ENCODE data around the gene XRCC4.
"Not testable (repeated sequence)": the region's sequence is repeated elsewhere in the genome, so short reads cannot be mapped to it uniquely, and the experiment has no call there.

XRCC4 gene

GRCh38 chr5:83048277-83048676, 29.1 kb upstream of the XRCC4 start:
- Histone ChIP-seq H3K4me1 (ENCODE audit: control insufficient read depth, insufficient read depth, low read length) (no peaks in the 10 kb centered on the region), H3K36me3 (ENCODE audit: control insufficient read depth, insufficient read depth, low read length) (peaks cover 17% of the 10 kb centered on the region), H3K9me3 (ENCODE audit: control insufficient read depth, insufficient read depth, low read length) (no peaks in the 10 kb centered on the region), H3K4me3 (ENCODE audit: low read depth, low read length) (no peak overlapping the region), H3K27me3 (ENCODE audit: control insufficient read depth, insufficient read depth, low read length) (no peaks in the 10 kb centered on the region), H3K27ac (ENCODE audit: low read depth, low read length) (no peak overlapping the region), H3K9ac (ENCODE audit: low read depth, low read length) (no peak overlapping the region)

GRCh38 chr5:83048811-83049210, 28.5 kb upstream of the XRCC4 start:
- Histone ChIP-seq H3K9me3 (ENCODE audit: control insufficient read depth, insufficient read depth, low read length) (no peaks in the 10 kb centered on the region), H3K4me3 (ENCODE audit: low read depth, low read length) (no peak overlapping the region), H3K27ac (ENCODE audit: low read depth, low read length) (no peak overlapping the region), H3K9ac (ENCODE audit: low read depth, low read length) (no peak overlapping the region), H3K36me3 (ENCODE audit: control insufficient read depth, insufficient read depth, low read length) (peaks cover 21% of the 10 kb centered on the region), H3K4me1 (ENCODE audit: control insufficient read depth, insufficient read depth, low read length) (no peaks in the 10 kb centered on the region), H3K27me3 (ENCODE audit: control insufficient read depth, insufficient read depth, low read length) (no peaks in the 10 kb centered on the region)

GRCh38 chr5:83049370-83049885, 27.9 kb upstream of the XRCC4 start:
- H3K9me3 ChIP-seq (ENCODE audit: control insufficient read depth, insufficient read depth, low read length) = no peaks in the 10 kb centered on the region
- no peak overlapping the region for H3K9ac ChIP-seq (ENCODE audit: low read depth, low read length)
- no peaks in the 10 kb centered on the region for H3K27me3 ChIP-seq (ENCODE audit: control insufficient read depth, insufficient read depth, low read length)
- no peak overlapping the region for H3K4me3 ChIP-seq (ENCODE audit: low read depth, low read length)
- H3K27ac ChIP-seq (ENCODE audit: low read depth, low read length) = no peak overlapping the region
- H3K36me3 ChIP-seq (ENCODE audit: control insufficient read depth, insufficient read depth, low read length) = peaks cover 21% of the 10 kb centered on the region
- no peaks in the 10 kb centered on the region for H3K4me1 ChIP-seq (ENCODE audit: control insufficient read depth, insufficient read depth, low read length)

GRCh38 chr5:83050723-83051340, 26.5 kb upstream of the XRCC4 start:
- H3K9me3 ChIP-seq (ENCODE audit: control insufficient read depth, insufficient read depth, low read length) = no peaks in the 10 kb centered on the region
- H3K9ac ChIP-seq (ENCODE audit: low read depth, low read length) = no peak overlapping the region
- H3K27ac ChIP-seq (ENCODE audit: low read depth, low read length) = no peak overlapping the region
- no peaks in the 10 kb centered on the region for H3K4me1 ChIP-seq (ENCODE audit: control insufficient read depth, insufficient read depth, low read length)
- H3K4me3 ChIP-seq (ENCODE audit: low read depth, low read length) = no peak overlapping the region
- no peaks in the 10 kb centered on the region for H3K27me3 ChIP-seq (ENCODE audit: control insufficient read depth, insufficient read depth, low read length)
- H3K36me3 ChIP-seq (ENCODE audit: control insufficient read depth, insufficient read depth, low read length) = peaks cover 34% of the 10 kb centered on the region

DNA sequence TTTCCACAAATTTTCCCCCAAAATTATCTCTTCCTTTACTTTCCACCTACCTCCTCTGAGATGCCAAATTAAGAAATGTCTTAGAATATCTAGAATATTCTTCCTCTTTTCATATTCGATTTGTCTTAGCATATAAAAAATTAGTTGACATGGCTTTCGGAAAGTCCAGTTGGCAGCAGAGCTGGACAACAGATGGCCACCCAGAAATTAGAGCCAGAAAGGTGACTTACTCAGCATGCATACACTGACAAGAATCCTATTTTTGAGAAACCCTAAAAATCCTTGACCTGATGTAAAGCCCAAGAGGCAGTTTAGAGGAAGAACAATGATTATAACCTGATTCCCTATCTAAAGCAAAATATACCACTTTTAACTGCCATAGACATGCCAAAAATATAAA, 22.2 kb upstream of the XRCC4 start:
- Histone ChIP-seq H3K9me3 (ENCODE audit: control insufficient read depth, insufficient read depth, low read length) (no peaks in the 10 kb centered on the region), H3K4me1 (ENCODE audit: control insufficient read depth, insufficient read depth, low read length) (no peaks in the 10 kb centered on the region), H3K36me3 (ENCODE audit: control insufficient read depth, insufficient read depth, low read length) (peaks cover 76% of the 10 kb centered on the region), H3K9ac (ENCODE audit: low read depth, low read length) (no peak overlapping the region), H3K27me3 (ENCODE audit: control insufficient read depth, insufficient read depth, low read length) (no peaks in the 10 kb centered on the region), H3K4me3 (ENCODE audit: low read depth, low read length) (no peak overlapping the region), H3K27ac (ENCODE audit: low read depth, low read length) (no peak overlapping the region)

- Histone ChIP-seq H3K9me3 (ENCODE audit: control insufficient read depth, insufficient read depth, low read length) (no peaks in the 10 kb centered on the region), H3K27me3 (ENCODE audit: control insufficient read depth, insufficient read depth, low read length) (no peaks in the 10 kb centered on the region), H3K27ac (ENCODE audit: low read depth, low read length) (no peak overlapping the region), H3K36me3 (ENCODE audit: control insufficient read depth, insufficient read depth, low read length) (peaks cover 84% of the 10 kb centered on the region), H3K4me3 (ENCODE audit: low read depth, low read length) (no peak overlapping the region), H3K9ac (ENCODE audit: low read depth, low read length) (no peak overlapping the region), H3K4me1 (ENCODE audit: control insufficient read depth, insufficient read depth, low read length) (no peaks in the 10 kb centered on the region)
Observed at GRCh38 chr5:83058726-83059125, 18.6 kb upstream of the XRCC4 start.

- H3K9ac ChIP-seq (ENCODE audit: low read depth, low read length) = no peak overlapping the region
- H3K36me3 ChIP-seq (ENCODE audit: control insufficient read depth, insufficient read depth, low read length) = peaks cover 90% of the 10 kb centered on the region
- H3K9me3 ChIP-seq (ENCODE audit: control insufficient read depth, insufficient read depth, low read length) = no peaks in the 10 kb centered on the region
- H3K27me3 ChIP-seq (ENCODE audit: control insufficient read depth, insufficient read depth, low read length) = no peaks in the 10 kb centered on the region
- H3K4me3 ChIP-seq (ENCODE audit: low read depth, low read length) = no peak overlapping the region
- no peak overlapping the region for H3K27ac ChIP-seq (ENCODE audit: low read depth, low read length)
- no peaks in the 10 kb centered on the region for H3K4me1 ChIP-seq (ENCODE audit: control insufficient read depth, insufficient read depth, low read length)
Observed at GRCh38 chr5:83059341-83059740, 18.0 kb upstream of the XRCC4 start.

DNA sequence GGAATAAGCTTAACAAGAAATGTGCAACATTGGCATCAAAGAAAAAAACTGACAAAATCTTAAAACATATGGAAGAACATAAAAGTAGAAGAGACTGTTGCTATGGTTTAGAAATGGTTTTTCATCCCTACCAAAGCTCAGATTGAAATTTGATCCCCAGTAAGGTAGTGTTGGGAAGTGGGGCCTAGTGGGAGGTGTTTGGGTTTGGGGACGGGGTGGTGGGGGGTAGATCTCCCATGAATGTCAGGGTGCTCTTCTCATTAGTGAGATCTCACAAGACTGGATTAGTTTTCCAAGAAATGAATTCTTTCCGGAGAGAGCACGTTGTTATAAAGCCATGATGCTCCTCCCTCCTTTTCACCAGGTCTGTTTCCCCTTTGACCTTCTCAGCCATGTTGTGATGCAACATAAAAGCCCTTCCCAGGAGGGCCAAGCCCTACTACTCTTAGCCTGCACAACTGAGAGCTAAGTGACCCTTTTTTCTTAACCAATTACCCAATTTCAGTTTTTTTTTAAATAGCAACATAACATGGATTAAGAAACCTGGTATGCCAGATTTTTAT, 10.7 kb upstream of the XRCC4 start:
- H3K4me1 ChIP-seq (ENCODE audit: control insufficient read depth, insufficient read depth, low read length) = peaks cover 47% of the 10 kb centered on the region
- peaks cover 33% of the 10 kb centered on the region for H3K36me3 ChIP-seq (ENCODE audit: control insufficient read depth, insufficient read depth, low read length)
- H3K9ac ChIP-seq (ENCODE audit: low read depth, low read length) = no peak overlapping the region
- no peak overlapping the region for H3K27ac ChIP-seq (ENCODE audit: low read depth, low read length)
- no peaks in the 10 kb centered on the region for H3K27me3 ChIP-seq (ENCODE audit: control insufficient read depth, insufficient read depth, low read length)
- no peak overlapping the region for H3K4me3 ChIP-seq (ENCODE audit: low read depth, low read length)
- no peaks in the 10 kb centered on the region for H3K9me3 ChIP-seq (ENCODE audit: control insufficient read depth, insufficient read depth, low read length)

- peaks cover 54% of the 10 kb centered on the region for H3K4me1 ChIP-seq (ENCODE audit: control insufficient read depth, insufficient read depth, low read length)
- H3K27ac ChIP-seq (ENCODE audit: low read depth, low read length) = not testable (repeated sequence)
Observed at GRCh38 chr5:83067377-83067776, 10.0 kb upstream of the XRCC4 start.

DNA sequence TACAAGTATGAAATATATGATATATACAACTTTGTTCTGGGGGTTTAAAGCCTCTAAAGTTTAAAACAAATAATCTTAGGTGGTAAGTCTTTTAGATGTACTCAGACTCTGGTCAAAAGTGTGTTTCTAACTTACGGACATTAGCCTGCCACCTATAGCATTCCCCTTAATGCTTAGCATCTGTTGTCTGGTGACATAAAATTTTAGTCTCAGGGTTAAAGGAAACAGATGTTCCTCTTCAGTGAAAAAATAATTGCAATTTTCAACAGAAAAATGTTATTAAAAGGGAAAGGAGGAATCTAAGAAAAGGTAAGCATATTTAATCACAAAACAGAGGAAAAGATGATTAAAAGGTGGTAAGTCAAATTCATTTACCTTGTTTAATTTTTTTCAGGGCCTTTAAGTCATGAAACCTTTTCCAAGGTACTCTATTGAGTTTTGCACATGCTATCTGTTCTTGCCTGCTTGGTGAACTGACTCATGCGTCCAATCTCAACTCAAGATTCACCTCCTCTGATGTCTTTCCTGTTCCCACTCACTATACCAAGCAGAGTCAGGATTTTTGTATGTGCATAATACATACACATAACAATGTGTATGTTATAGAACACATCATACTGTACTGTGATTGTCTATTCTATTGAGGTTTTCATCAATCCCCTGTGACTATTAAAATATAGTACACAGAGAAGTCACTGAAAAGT, 8.1 kb upstream of the XRCC4 start:
- Histone ChIP-seq H3K4me1 (ENCODE audit: control insufficient read depth, insufficient read depth, low read length) (peaks cover 58% of the 10 kb centered on the region), H3K36me3 (ENCODE audit: control insufficient read depth, insufficient read depth, low read length) (peaks cover 21% of the 10 kb centered on the region), H3K9ac (ENCODE audit: low read depth, low read length) (no peak overlapping the region), H3K27me3 (ENCODE audit: control insufficient read depth, insufficient read depth, low read length) (no peaks in the 10 kb centered on the region), H3K27ac (ENCODE audit: low read depth, low read length) (no peak overlapping the region), H3K9me3 (ENCODE audit: control insufficient read depth, insufficient read depth, low read length) (no peaks in the 10 kb centered on the region), H3K4me3 (ENCODE audit: low read depth, low read length) (no peak overlapping the region)

More at GRCh38 chr5:83067377-83067776, 10.0 kb upstream of the XRCC4 start:
- not testable (repeated sequence) for H3K27me3 ChIP-seq (ENCODE audit: control insufficient read depth, insufficient read depth, low read length); H3K9me3 ChIP-seq (ENCODE audit: control insufficient read depth, insufficient read depth, low read length); H3K9ac ChIP-seq (ENCODE audit: low read depth, low read length); H3K4me3 ChIP-seq (ENCODE audit: low read depth, low read length)
- H3K36me3 ChIP-seq (ENCODE audit: control insufficient read depth, insufficient read depth, low read length) = peaks cover 25% of the 10 kb centered on the region

Measured in HUES48 (cell line).